Neuronal stem cell (in vitro differentiated cells): ENCODE results near the gene EFNA1.

Experiments used
- DNase-seq: peaks from one replicate; pipeline ENCODE4 v3.0.0-alpha.2; 2013; ENCODE audit warnings: low spot score
- H2AFZ ChIP-seq: one replicate; pipeline ENCODE4 v1.6.1; 2013; ENCODE audit warnings: mild to moderate bottlenecking, low read length, inconsistent platforms
- H2AK5ac ChIP-seq: 2 replicates; pipeline ENCODE4 v1.6.1; 2013; ENCODE audit warnings: low read depth, mild to moderate bottlenecking, inconsistent platforms, low read length, moderate library complexity, mixed read lengths
- H2BK120ac ChIP-seq: 2 replicates; pipeline ENCODE4 v1.6.1; 2013; ENCODE audit warnings: low read depth, mild to moderate bottlenecking, inconsistent platforms, low read length, moderate library complexity, mixed read lengths
- H2BK12ac ChIP-seq: one replicate; pipeline ENCODE4 v1.6.1; 2013; ENCODE audit warnings: low read length, inconsistent platforms
- H2BK15ac ChIP-seq: 2 replicates; pipeline ENCODE4 v1.6.1; 2013; ENCODE audit warnings: mild to moderate bottlenecking, low read length, inconsistent platforms, mixed read lengths
- H2BK5ac ChIP-seq: one replicate; pipeline ENCODE4 v1.6.1; 2013; ENCODE audit warnings: inconsistent platforms, mild to moderate bottlenecking, low read length, moderate library complexity
- H3K14ac ChIP-seq: one replicate; pipeline ENCODE4 v1.6.1; 2013; ENCODE audit warnings: low read length, inconsistent platforms
- H3K18ac ChIP-seq: 2 replicates; pipeline ENCODE4 v1.6.1; 2013; ENCODE audit warnings: low read length, inconsistent platforms
- H3K23ac ChIP-seq: 2 replicates; pipeline ENCODE4 v1.6.1; 2013; ENCODE audit warnings: low read depth, mild to moderate bottlenecking, mixed read lengths, low read length, inconsistent platforms; ENCODE audit not compliant: poor library complexity
- H3K27ac ChIP-seq: replicated peaks from 3 replicates; pipeline ENCODE4 v1.5.1; 2013; ENCODE audit warnings: low read length, inconsistent platforms
- H3K27me3 ChIP-seq, 3 experiments: 2 replicates each; pipeline ENCODE4 v1.6.1; 2013; ENCODE audit warnings: low read length in 3 of 3, mild to moderate bottlenecking in 2 of 3, inconsistent platforms in 1 of 3, low read depth in 1 of 3, mixed read lengths in 1 of 3, moderate library complexity in 1 of 3; ENCODE audit not compliant: control insufficient read depth in 3 of 3, insufficient read depth in 3 of 3
- H3K36me3 ChIP-seq, 2 donors: replicated peaks in 1 of 2; 2 replicates each; pipeline ENCODE4 v1.6.1; 2013; ENCODE audit warnings: low read length in 2 of 2; ENCODE audit not compliant: control insufficient read depth in 2 of 2, insufficient read depth in 2 of 2
- H3K4ac ChIP-seq: 2 replicates; pipeline ENCODE4 v1.6.1; 2013; ENCODE audit warnings: inconsistent platforms, mild to moderate bottlenecking, low read length, moderate library complexity
- H3K4me1 ChIP-seq, 2 donors: 1 replicate in 1 of 2; 2 replicates in 1 of 2; pipeline ENCODE4 v1.6.1; 2013; ENCODE audit warnings: low read length in 2 of 2, low read depth in 1 of 2; ENCODE audit not compliant: control insufficient read depth in 2 of 2, insufficient read depth in 1 of 2
- H3K4me2 ChIP-seq: one replicate; pipeline ENCODE4 v1.6.1; 2013; ENCODE audit warnings: mild to moderate bottlenecking, low read length, inconsistent platforms; ENCODE audit not compliant: insufficient read depth, poor library complexity, severe bottlenecking
- H3K4me3 ChIP-seq, 2 donors: 2 replicates each; pipeline ENCODE4 v1.5.1; 2013; ENCODE audit warnings: low read length in 2 of 2, mild to moderate bottlenecking in 2 of 2, inconsistent platforms in 1 of 2, moderate library complexity in 1 of 2
- H3K79me1 ChIP-seq: one replicate; pipeline ENCODE4 v1.6.1; 2013; ENCODE audit warnings: low read depth, mild to moderate bottlenecking, inconsistent platforms, low read length, moderate library complexity
- H3K9ac ChIP-seq: one replicate; pipeline ENCODE4 v1.6.1; 2013; ENCODE audit warnings: mild to moderate bottlenecking, low read depth, low read length, inconsistent platforms; ENCODE audit not compliant: poor library complexity
- H3K9me3 ChIP-seq, 2 donors: replicated peaks in 1 of 2; 2 replicates each; pipeline versions ENCODE3 to v1.6.1; 2013; ENCODE audit warnings: low read length in 2 of 2, mild to moderate bottlenecking in 2 of 2, inconsistent platforms in 1 of 2, low read depth in 1 of 2, mixed read lengths in 1 of 2, moderate library complexity in 1 of 2; ENCODE audit not compliant: control insufficient read depth in 2 of 2, insufficient read depth in 1 of 2
- H4K8ac ChIP-seq: one replicate; pipeline ENCODE4 v1.6.1; 2013; ENCODE audit warnings: low read depth, mild to moderate bottlenecking, inconsistent platforms, low read length, moderate library complexity
- H4K91ac ChIP-seq: one replicate; pipeline ENCODE4 v1.6.1; 2013; ENCODE audit warnings: low read length, low read depth, mild to moderate bottlenecking, inconsistent platforms; ENCODE audit not compliant: poor library complexity
- WGBS, 2 donors: extraction: QIAGEN DNeasy Blood & Tissue Kit; methylation state at CpG; one replicate each; pipeline ENCODE4 v1.1.7; 2013; ENCODE audit warnings: missing lambda C conversion rate in 2 of 2, mixed read lengths in 1 of 2; ENCODE audit not compliant: insufficient read length in 2 of 2, insufficient replicate concordance in 1 of 2; ENCODE audit errors: extremely low coverage in 2 of 2; 5-methylcytosine and 5-hydroxymethylcytosine counted together

Gene EFNA1

DNA sequence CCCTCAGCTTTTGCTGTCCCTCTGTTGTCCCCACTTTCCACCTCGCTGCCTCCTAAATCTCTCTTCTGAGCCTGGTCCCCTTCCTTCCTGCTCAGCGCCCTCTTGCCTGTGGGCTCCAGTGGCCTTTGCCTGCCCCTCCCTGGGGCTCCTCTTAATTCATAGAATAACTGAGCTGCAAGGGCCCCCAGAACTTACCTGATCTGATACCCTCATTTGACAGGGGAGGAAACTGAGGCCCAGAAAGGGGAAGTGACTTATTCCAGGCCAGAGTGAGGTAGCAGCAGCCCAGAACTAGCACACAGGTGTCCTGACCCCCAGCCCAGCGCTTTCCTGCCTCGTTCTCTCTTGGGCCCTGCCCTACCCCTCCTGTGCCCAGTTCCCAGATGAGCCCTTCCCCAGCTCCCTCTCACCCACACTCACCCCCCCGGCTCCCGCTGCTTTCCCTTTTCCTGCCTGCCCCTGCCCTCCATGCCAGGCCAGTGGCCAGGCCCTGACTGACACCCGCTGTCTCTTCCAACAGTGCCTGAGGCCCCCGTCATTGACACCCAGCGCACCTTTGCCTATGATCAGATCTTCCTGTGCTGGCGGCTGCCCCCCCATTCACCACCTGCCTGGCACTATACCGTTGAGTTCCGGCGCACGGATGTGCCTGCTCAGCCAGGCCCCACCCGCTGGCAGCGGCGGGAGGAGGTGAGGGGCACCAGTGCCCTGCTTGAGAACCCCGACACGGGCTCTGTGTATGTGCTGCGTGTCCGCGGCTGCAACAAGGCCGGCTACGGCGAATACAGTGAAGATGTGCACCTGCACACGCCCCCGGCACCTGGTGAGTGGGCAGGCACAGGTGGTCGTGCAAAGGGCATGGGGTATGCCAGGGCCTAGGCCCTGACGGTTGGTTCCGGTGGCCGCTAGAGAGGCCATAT lies 51.7 kb downstream of the EFNA1 start:
- Histone ChIP-seq H3K4me2 (no peak overlapping the region), H3K23ac (peak overlapping the region; percentile 73), H3K9ac (no peak overlapping the region), H3K14ac (no peak overlapping the region), H3K27ac (no peak overlapping the region), H4K8ac (no peak overlapping the region), H2BK120ac (no peak overlapping the region), H2BK12ac (peak overlapping the region; percentile 22), H4K91ac (peak overlapping the region; percentile 53), H3K4me3 (no peak overlapping the region), H3K36me3 (peaks cover 29 to 40% of the 10 kb centered on the region in 2 donors), H2AFZ (no peak overlapping the region), H3K4me1 (peaks cover 9 to 10% of the 10 kb centered on the region in 2 donors), H3K18ac (no peak overlapping the region), H2BK5ac (peak overlapping the region; percentile 82), H3K27me3 (no peaks in the 10 kb centered on the region), H3K9me3 (no peaks in the 10 kb centered on the region), H2BK15ac (no peak overlapping the region), H2AK5ac (no peak overlapping the region), H3K4ac (no peak overlapping the region), H3K79me1 (peaks cover 14% of the 10 kb centered on the region)
- no CpG with 5 or more reads among the region's 31 CpGs for WGBS, 2 donors
- DNase-seq = no peak

DNA sequence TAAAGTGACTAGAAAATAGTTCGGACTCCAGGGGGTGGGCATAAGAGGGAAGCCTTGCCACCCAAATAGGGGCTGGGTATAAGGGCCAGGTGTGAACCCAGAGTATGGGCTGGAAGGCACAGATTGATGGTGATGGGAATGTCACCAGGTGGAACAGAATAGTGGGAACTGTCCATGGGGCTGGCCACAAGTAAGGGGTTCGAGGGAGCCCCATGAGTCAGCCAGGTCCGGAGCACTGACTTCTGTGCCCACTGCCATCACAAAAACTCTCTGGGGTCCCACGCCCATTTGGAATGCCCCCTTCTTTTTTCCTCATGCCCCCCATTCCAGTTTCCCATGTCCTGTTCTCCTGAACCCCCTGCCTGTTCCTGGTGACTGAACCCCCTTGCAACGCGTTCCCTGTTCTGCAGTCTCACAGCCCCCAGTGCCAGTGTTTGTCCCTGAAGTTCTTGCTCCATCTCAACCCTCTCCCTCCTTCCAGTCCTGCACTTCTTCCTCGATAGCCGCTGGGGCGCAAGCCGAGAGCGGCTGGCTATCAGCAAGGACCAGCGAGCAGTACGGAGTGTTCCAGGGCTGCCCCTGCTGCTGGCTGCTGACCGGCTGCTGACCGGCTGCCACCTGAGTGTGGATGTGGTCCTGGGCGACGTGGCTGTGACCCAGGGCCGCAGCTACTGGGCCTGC lies 53.8 kb downstream of the EFNA1 start:
- no peak overlapping the region for H3K14ac ChIP-seq
- H2AFZ ChIP-seq = no peak overlapping the region
- no peak overlapping the region for H3K4ac ChIP-seq
- H2BK120ac ChIP-seq = no peak overlapping the region
- DNase-seq = no peak
- peaks cover 10% of the 10 kb centered on the region for H3K79me1 ChIP-seq
- H2BK5ac ChIP-seq = peak overlapping the region; percentile 75
- H3K36me3 ChIP-seq = peaks cover 29 to 44% of the 10 kb centered on the region in 2 donors
- peak overlapping the region; percentile 18 for H3K4me2 ChIP-seq
- H4K8ac ChIP-seq = no peak overlapping the region
- H3K23ac ChIP-seq = no peak overlapping the region
- H3K9me3 ChIP-seq = no peaks in the 10 kb centered on the region
- peaks cover 1 to 2% of the 10 kb centered on the region in 2 donors for H3K4me1 ChIP-seq
- no peak overlapping the region for H4K91ac ChIP-seq
- H2BK15ac ChIP-seq = no peak overlapping the region
- H3K4me3 ChIP-seq = no peak overlapping the region
- no CpG with 5 or more reads among the region's 18 CpGs for WGBS, 2 donors
- H3K27ac ChIP-seq = no peak overlapping the region
- H2BK12ac ChIP-seq = no peak overlapping the region
- peak overlapping the region; percentile 11 for H3K18ac ChIP-seq
- no peaks in the 10 kb centered on the region for H3K27me3 ChIP-seq
- H2AK5ac ChIP-seq = no peak overlapping the region
- peak overlapping the region; percentile 60 for H3K9ac ChIP-seq

DNA sequence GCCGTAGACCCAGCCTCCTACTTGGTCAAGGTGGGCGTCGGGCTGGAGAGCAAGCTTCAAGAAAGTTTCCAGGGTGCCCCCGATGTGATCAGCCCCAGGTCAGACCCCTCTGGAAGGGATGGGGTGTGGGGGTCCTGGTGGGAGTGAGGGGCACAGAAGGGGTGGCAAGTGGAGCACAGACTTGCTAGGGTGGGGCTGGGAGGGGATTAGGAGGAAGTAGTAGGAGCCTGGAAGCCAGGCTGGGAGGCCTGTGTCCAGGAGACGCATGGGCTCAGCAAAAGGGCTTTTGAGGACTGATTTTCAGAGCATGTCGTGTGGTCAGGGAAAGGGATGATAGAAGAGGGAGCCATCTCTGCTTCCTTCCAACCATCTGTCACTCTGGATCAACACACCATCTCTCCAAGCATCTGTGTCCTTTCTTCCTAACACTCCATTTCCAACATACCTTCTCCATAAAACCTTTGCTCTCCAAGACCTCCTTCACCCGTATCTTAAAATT lies 54.4 kb downstream of the EFNA1 start:
- peaks cover 0 to 2% of the 10 kb centered on the region in 2 donors for H3K4me1 ChIP-seq

DNA sequence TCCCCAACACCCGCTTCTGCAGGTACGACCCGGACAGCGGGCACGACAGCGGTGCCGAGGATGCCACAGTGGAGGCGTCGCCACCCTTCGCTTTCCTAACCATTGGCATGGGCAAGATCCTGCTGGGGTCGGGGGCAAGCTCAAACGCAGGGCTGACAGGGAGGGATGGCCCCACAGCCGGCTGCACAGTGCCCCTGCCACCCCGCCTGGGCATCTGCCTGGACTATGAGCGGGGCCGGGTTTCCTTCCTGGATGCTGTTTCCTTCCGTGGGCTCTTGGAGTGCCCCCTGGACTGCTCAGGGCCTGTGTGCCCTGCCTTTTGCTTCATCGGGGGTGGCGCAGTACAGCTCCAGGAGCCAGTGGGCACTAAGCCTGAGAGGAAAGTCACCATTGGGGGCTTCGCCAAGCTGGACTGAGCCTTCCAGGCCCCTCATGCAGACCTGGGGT lies 56.1 kb downstream of the EFNA1 start:
- WGBS, 2 donors = no CpG with 5 or more reads among the region's 20 CpGs
- H3K9ac ChIP-seq = no peak overlapping the region
- H3K27ac ChIP-seq = no peak overlapping the region
- H3K18ac ChIP-seq = no peak overlapping the region
- peaks cover 6% of the 10 kb centered on the region for H3K79me1 ChIP-seq
- H3K9me3 ChIP-seq = no peaks in the 10 kb centered on the region
- H3K27me3 ChIP-seq = no peaks in the 10 kb centered on the region
- DNase-seq = no peak
- H3K4me3 ChIP-seq = no peak overlapping the region
- no peak overlapping the region for H3K4ac ChIP-seq
- H3K14ac ChIP-seq = no peak overlapping the region
- no peak overlapping the region for H2AK5ac ChIP-seq
- H4K8ac ChIP-seq = no peak overlapping the region
- peaks cover 0 to 2% of the 10 kb centered on the region in 2 donors for H3K4me1 ChIP-seq
- no peak overlapping the region for H4K91ac ChIP-seq
- H2BK5ac ChIP-seq = no peak overlapping the region
- H2AFZ ChIP-seq = no peak overlapping the region
- H3K36me3 ChIP-seq = peaks cover 14 to 27% of the 10 kb centered on the region in 2 donors
- no peak overlapping the region for H3K23ac ChIP-seq
- H2BK12ac ChIP-seq = peak overlapping the region; percentile 30
- H2BK15ac ChIP-seq = no peak overlapping the region
- no peak overlapping the region for H3K4me2 ChIP-seq
- no peak overlapping the region for H2BK120ac ChIP-seq

More for the DNA sequence above, 54.4 kb downstream of the EFNA1 start:
- Histone ChIP-seq H3K23ac (no peak overlapping the region), H2BK15ac (no peak overlapping the region), H3K4ac (no peak overlapping the region), H4K91ac (no peak overlapping the region), H3K18ac (peak overlapping the region; percentile 11), H2BK12ac (no peak overlapping the region), H4K8ac (no peak overlapping the region), H3K9ac (peak overlapping the region; percentile 60), H3K14ac (no peak overlapping the region), H2AFZ (no peak overlapping the region), H3K27ac (no peak overlapping the region), H3K27me3 (no peaks in the 10 kb centered on the region), H2BK120ac (no peak overlapping the region), H3K4me2 (no peak overlapping the region), H3K36me3 (peaks cover 24 to 40% of the 10 kb centered on the region in 2 donors), H2AK5ac (no peak overlapping the region), H2BK5ac (no peak overlapping the region), H3K4me3 (no peak overlapping the region), H3K9me3 (no peaks in the 10 kb centered on the region), H3K79me1 (peaks cover 9% of the 10 kb centered on the region)
- DNase-seq = no peak
- WGBS, 2 donors = 100% methylated on average over 1 of the region's 7 CpGs
